ENCODE measurements around the gene ARHGAP45. TPM values are rescaled to one million over a fixed set of nuclear protein-coding genes. Genes with fewer than 3 reads are reported as not detected.

The ARHGAP45 gene
- total and polyA plus RNA-seq, 9 of the 15 experiments (the other 6 are each of a cell fraction or from before 2014, with no cell fraction given), result 0.08 to 22.1 (median 4.2) TPM

GRCh38 chr19:1045247-1045603 lies 21.7 kb upstream of the ARHGAP45 start (continued):
- no peak for TF ChIP-seq MTA1 (IDR thresholded peaks at IDR 0.05; ENCODE audit: borderline replicate concordance)
- TF ChIP-seq NCOA4 (IDR thresholded peaks at IDR 0.05; ENCODE audit: partially characterized antibody), result no peak
- no peak for TF ChIP-seq NR0B1 (IDR thresholded peaks at IDR 0.05; ENCODE audit: partially characterized antibody)
- no peak for TF ChIP-seq CTCFL (IDR thresholded peaks at IDR 0.05; ENCODE audit: borderline replicate concordance, insufficient read depth, low read depth, low read length, poor library complexity, severe bottlenecking)
- no peak for TF ChIP-seq CHCHD3 (CRISPR knock-in tag; IDR thresholded peaks at IDR 0.05)
- TF ChIP-seq PBX2 (CRISPR knock-in tag; IDR thresholded peaks at IDR 0.05; ENCODE audit: low read depth), result peak; percentile 58
- peak; percentile 76 for TF ChIP-seq PBX2 (tag; conservative IDR thresholded peaks at IDR 0.05; ENCODE audit: low read depth)
- no peak for TF ChIP-seq ZNF408 (CRISPR knock-in tag; IDR thresholded peaks at IDR 0.05; ENCODE audit: low read depth)
- TF ChIP-seq ZNF280A (IDR thresholded peaks at IDR 0.05; ENCODE audit: low read depth, partially characterized antibody), result no peak
- peak; percentile 97 for TF ChIP-seq PKNOX1 (IDR thresholded peaks at IDR 0.05)
- no peak for TF ChIP-seq HSF4 (CRISPR knock-in tag; IDR thresholded peaks at IDR 0.05; ENCODE audit: borderline replicate concordance)
- TF ChIP-seq L3MBTL2 (IDR thresholded peaks at IDR 0.05), result no peak
- TF ChIP-seq SP1 (CRISPR knock-in tag; IDR thresholded peaks at IDR 0.05), result peak; percentile 89
- TF ChIP-seq RBFOX2 (IDR thresholded peaks at IDR 0.05; ENCODE audit: low read depth, low read length), result no peak
- no peak for TF ChIP-seq KAT8 (IDR thresholded peaks at IDR 0.05; ENCODE audit: low read depth)
- TF ChIP-seq ID3 (CRISPR knock-in tag; IDR thresholded peaks at IDR 0.05), result no peak
- no peak for TF ChIP-seq ID3 (tag; IDR thresholded peaks at IDR 0.05)
- no peak for TF ChIP-seq ZNF764 (CRISPR knock-in tag; IDR thresholded peaks at IDR 0.05; ENCODE audit: low read depth)
- no peak for TF ChIP-seq ZNF24 (IDR thresholded peaks at IDR 0.05)
- no peak for TF ChIP-seq ZNF311 (CRISPR knock-in tag; IDR thresholded peaks at IDR 0.05)
- TF ChIP-seq NFYB (IDR thresholded peaks at IDR 0.05; ENCODE audit: extremely low read depth, insufficient read length), result peak; percentile 65
